A549 (cell line): ENCODE measurements around the gene PAGR1. TPM values are rescaled to one million over a fixed set of nuclear protein-coding genes. Genes with fewer than 3 reads are reported as not detected.

Experiments
- ATAC-seq, 2 experiments: fragments of 200-7000 bp in 1 of 2; fragments of >200 bp in 1 of 2; cut with Nextera tagmentation in 1 of 2; cut with Tn5 transposase in 1 of 2; 3 replicates each; pipeline versions ENCODE4 v1.8.0 to v1.9.1; 2018 to 2020; ENCODE audit warnings: mild to moderate bottlenecking in 1 of 2, moderate library complexity in 1 of 2
- CTCF ChIA-PET: fragments of 300-600 bp; sonication (Branson Sonifier 250); formaldehyde crosslinking; extraction: SDS; loops from one replicate; lab custom pipeline; 2021; ENCODE audit warnings: antibody characterized with exemption, inconsistent platforms; lab: Yijun Ruan, JAX
- POLR2A ChIA-PET: fragments of 350-600 bp; formaldehyde crosslinking; extraction: SDS; loops from one replicate; lab custom pipeline; 2021; ENCODE audit warnings: antibody characterized with exemption, inconsistent platforms; lab: Yijun Ruan, JAX
- DNase-seq, 2 experiments: peaks; one replicate each; pipeline versions ENCODE4 v3.0.0 to v3.0.0-alpha.2; 2011 to 2016; ENCODE audit warnings: low read depth in 1 of 2, low spot score in 1 of 2
- FAIRE-seq: peaks from 2 replicates; lab custom pipeline; 2011; peaks lifted over from hg19 to GRCh38; lab: Jason Lieb, UNC
- H3K27ac ChIP-seq, 2 experiments: fragments of >200 bp; sonication (Bioruptor Twin); formaldehyde crosslinking; 3 replicates each; pipeline ENCODE4 v1.5.1; 2016 to 2017
- H3K4me1 ChIP-seq: fragments of >200 bp; sonication (Bioruptor Twin); formaldehyde crosslinking; 3 replicates; pipeline ENCODE4 v1.6.1; 2016
- H3K4me2 ChIP-seq: fragments of >200 bp; sonication (Bioruptor Twin); formaldehyde crosslinking; 3 replicates; pipeline ENCODE4 v1.6.1; 2016
- H3K4me3 ChIP-seq: fragments of >200 bp; sonication (Bioruptor Twin); formaldehyde crosslinking; 3 replicates; pipeline ENCODE4 v1.5.1; 2016
- H3K9me3 ChIP-seq: fragments of >200 bp; sonication (Bioruptor Twin); formaldehyde crosslinking; 3 replicates; pipeline ENCODE4 v1.6.1; 2016
- BHLHE40 ChIP-seq: IDR thresholded peaks from 2 replicates; pipeline ENCODE4 v1.6.1; 2012; ENCODE audit warnings: low read depth, low read length, inconsistent platforms
- CBX2 ChIP-seq: fragments of 200-600 bp; sonication (generic); IDR thresholded peaks from 2 replicates; pipeline ENCODE4 v1.6.1; 2016; ENCODE audit warnings: low read depth, mild to moderate bottlenecking, borderline replicate concordance
- CBX8 ChIP-seq: fragments of 200-600 bp; sonication (generic); IDR thresholded peaks from 2 replicates; pipeline ENCODE4 v1.6.1; 2016
- CHD2 ChIP-seq: fragments of 150-350 bp; IDR thresholded peaks from 2 replicates; pipeline ENCODE4 v1.6.1; 2014; ENCODE audit warnings: low read length; ENCODE audit not compliant: partially characterized antibody
- CTCF ChIP-seq: fragments of >200 bp; sonication (Bioruptor Twin); formaldehyde crosslinking; IDR thresholded peaks from 3 replicates; pipeline ENCODE4 v1.5.1; 2016
- EHMT2 ChIP-seq: fragments of 200-600 bp; sonication (generic); IDR thresholded peaks from 2 replicates; pipeline ENCODE4 v1.6.1; 2016; ENCODE audit warnings: antibody characterized with exemption, low read depth, mild to moderate bottlenecking, moderate library complexity
- FOSB ChIP-seq: fragments of 250-450 bp; sonication (Bioruptor Pico); IDR thresholded peaks from 2 replicates; pipeline ENCODE4 v1.5.0; 2020; ENCODE audit warnings: mild to moderate bottlenecking, moderate library complexity
- JUN ChIP-seq, 2 experiments: fragments of >200 bp; sonication (Bioruptor Twin); formaldehyde crosslinking; IDR thresholded peaks; 2 replicates in 1 of 2; 3 replicates in 1 of 2; pipeline ENCODE4 v1.6.1; 2016 to 2017
- KDM5A ChIP-seq: fragments of 200-600 bp; sonication (generic); IDR thresholded peaks from 2 replicates; pipeline ENCODE4 v1.6.1; 2016; ENCODE audit warnings: antibody characterized with exemption, mild to moderate bottlenecking
- MAZ ChIP-seq: fragments of 150-350 bp; IDR thresholded peaks from 2 replicates; pipeline ENCODE4 v1.6.1; 2014; ENCODE audit warnings: antibody characterized with exemption, low read depth, low read length, borderline replicate concordance
- MYC ChIP-seq: IDR thresholded peaks from 2 replicates; pipeline ENCODE4 v1.6.1; 2012; ENCODE audit warnings: mild to moderate bottlenecking, inconsistent platforms, low read length, improper control_type of control experiment, borderline replicate concordance
- PHF8 ChIP-seq: fragments of 200-600 bp; sonication (generic); IDR thresholded peaks from 2 replicates; pipeline ENCODE4 v1.6.1; 2016; ENCODE audit warnings: low read depth, mild to moderate bottlenecking, antibody characterized with exemption, moderate library complexity, borderline replicate concordance
- POLR2A ChIP-seq: IDR thresholded peaks from 2 replicates; pipeline ENCODE4 v1.6.1; 2012; ENCODE audit warnings: mild to moderate bottlenecking, low read length
- POLR2AphosphoS2 ChIP-seq: conservative IDR thresholded peaks from 2 replicates; pipeline ENCODE4 v1.6.1; 2012; ENCODE audit warnings: low read length, improper control_type of control experiment, inconsistent platforms
- RARB ChIP-seq: fragments of 250-450 bp; sonication (Bioruptor Pico); IDR thresholded peaks from 2 replicates; pipeline ENCODE4 v1.8.0; 2021; ENCODE audit warnings: mild to moderate bottlenecking, moderate library complexity
- RCOR1 ChIP-seq: fragments of 150-350 bp; IDR thresholded peaks from 2 replicates; pipeline ENCODE4 v1.6.1; 2014; ENCODE audit warnings: antibody characterized with exemption, low read length, low read depth
- REST ChIP-seq: fragments of 200-600 bp; sonication (generic); IDR thresholded peaks from 2 replicates; pipeline ENCODE4 v1.6.1; 2016; ENCODE audit warnings: antibody characterized with exemption, mild to moderate bottlenecking, moderate library complexity
- RNF2 ChIP-seq: fragments of 200-600 bp; sonication (generic); IDR thresholded peaks from 2 replicates; pipeline ENCODE4 v1.6.1; 2016; ENCODE audit warnings: low read depth, mild to moderate bottlenecking, antibody characterized with exemption, moderate library complexity, borderline replicate concordance
- SMC3 ChIP-seq: fragments of >200 bp; sonication (Bioruptor Twin); formaldehyde crosslinking; IDR thresholded peaks from 3 replicates; pipeline ENCODE4 v1.6.1; 2018; ENCODE audit warnings: inconsistent platforms
- USF2 ChIP-seq: fragments of 450-650 bp; IDR thresholded peaks from 2 replicates; pipeline ENCODE4 v1.6.1; 2014; ENCODE audit warnings: antibody characterized with exemption
- ZFP36 ChIP-seq: fragments of 450-650 bp; IDR thresholded peaks from 2 replicates; pipeline ENCODE4 v1.6.1; 2014; ENCODE audit warnings: borderline replicate concordance; ENCODE audit not compliant: partially characterized antibody
- ZNF302 ChIP-seq: fragments of 250-450 bp; sonication (Bioruptor Pico); IDR thresholded peaks from 2 replicates; pipeline ENCODE4 v1.9.0; 2021; ENCODE audit warnings: inconsistent platforms, mild to moderate bottlenecking, moderate library complexity
- ZSCAN20 ChIP-seq: fragments of 250-450 bp; sonication (Bioruptor Pico); IDR thresholded peaks from 2 replicates; pipeline ENCODE4 v1.8.0; 2022; ENCODE audit warnings: mild to moderate bottlenecking, moderate library complexity
- WGBS: methylation state at CpG from one replicate; pipeline ENCODE4 v1.1.6; 2017; ENCODE audit errors: missing lambda C conversion rate; 5-methylcytosine and 5-hydroxymethylcytosine counted together
- polyA plus RNA-seq, 4 experiments: library from polyadenylated mRNA; depleted of rRNA in 3 of 4; stranded (reverse); fragments of >200 nt; fragmentation: RNase III in 1 of 4; extraction: RNeasy Plus Mini Kit Qiagen cat#74134 plus additional on column Dnase treatment in 1 of 4; gene quantifications; 2 replicates in 3 of 4; 3 replicates in 1 of 4; pipeline ENCODE4 v1.2.3, GENCODE V29; 2011 to 2017
- TF ChIP-seq, protein P1 (sequence below): fragments of 250-450 bp; sonication (Bioruptor Pico); IDR thresholded peaks from 2 replicates; pipeline ENCODE4 v1.5.0; 2021; ENCODE audit warnings: mild to moderate bottlenecking, moderate library complexity, borderline replicate concordance
- TF ChIP-seq, protein P2 (sequence below): fragments of >200 bp; sonication (Bioruptor Twin); formaldehyde crosslinking; IDR thresholded peaks from 3 replicates; pipeline ENCODE4 v1.6.1; 2016

The PAGR1 gene
- polyA plus RNA-seq, 2 of the 4 experiments (the other 2 are of a cell fraction), result 26.7 to 44.5 TPM

GRCh38 chr16:29812754-29813643, 3.0 kb upstream of the PAGR1 start:
- ChIA-PET CTCF (interaction anchor here (0.6 to 24.4 kb wide), 6 partner anchors 14 to 219 kb away, joined by 3 to 568 read pairs (median 4); partner anchors contain the start of gene KIF22), POLR2A (no interaction called here)
- DNase-seq (no peak), ATAC-seq (no peak), FAIRE-seq (no peak)
- Histone ChIP-seq H3K4me3 (no peak overlapping the region), H3K4me1 (peaks cover 55% of the 10 kb centered on the region), H3K4me2 (peak overlapping the region; percentile 94), H3K27ac (peak overlapping the region in 1 of 2 experiments; percentile 88; a peak in 2 of 6 replicates), H3K9me3 (no peaks in the 10 kb centered on the region)
- 84% methylated on average over 7 of the region's 9 CpGs for WGBS
- TF ChIP-seq, protein P1, sequence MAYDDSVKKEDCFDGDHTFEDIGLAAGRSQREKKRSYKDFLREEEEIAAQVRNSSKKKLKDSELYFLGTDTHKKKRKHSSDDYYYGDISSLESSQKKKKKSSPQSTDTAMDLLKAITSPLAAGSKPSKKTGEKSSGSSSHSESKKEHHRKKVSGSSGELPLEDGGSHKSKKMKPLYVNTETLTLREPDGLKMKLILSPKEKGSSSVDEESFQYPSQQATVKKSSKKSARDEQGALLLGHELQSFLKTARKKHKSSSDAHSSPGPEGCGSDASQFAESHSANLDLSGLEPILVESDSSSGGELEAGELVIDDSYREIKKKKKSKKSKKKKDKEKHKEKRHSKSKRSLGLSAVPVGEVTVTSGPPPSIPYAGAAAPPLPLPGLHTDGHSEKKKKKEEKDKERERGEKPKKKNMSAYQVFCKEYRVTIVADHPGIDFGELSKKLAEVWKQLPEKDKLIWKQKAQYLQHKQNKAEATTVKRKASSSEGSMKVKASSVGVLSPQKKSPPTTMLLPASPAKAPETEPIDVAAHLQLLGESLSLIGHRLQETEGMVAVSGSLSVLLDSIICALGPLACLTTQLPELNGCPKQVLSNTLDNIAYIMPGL (CRISPR knock-in tag), result no peak
- no peak for TF ChIP-seq BHLHE40
- no peak for TF ChIP-seq ZNF302
- TF ChIP-seq RCOR1, result no peak
- no peak for TF ChIP-seq MYC
- TF ChIP-seq CBX2, result no peak
- TF ChIP-seq USF2, result no peak
- TF ChIP-seq MAZ, result no peak
- no peak for TF ChIP-seq FOSB (CRISPR knock-in tag)
- no peak for TF ChIP-seq RARB (CRISPR knock-in tag)
- no peak for TF ChIP-seq ZSCAN20
- TF ChIP-seq CHD2, result no peak
- no peak for TF ChIP-seq POLR2AphosphoS2
- no peak for TF ChIP-seq CBX8
- no peak for TF ChIP-seq REST
- no peak for TF ChIP-seq SMC3

DNA sequence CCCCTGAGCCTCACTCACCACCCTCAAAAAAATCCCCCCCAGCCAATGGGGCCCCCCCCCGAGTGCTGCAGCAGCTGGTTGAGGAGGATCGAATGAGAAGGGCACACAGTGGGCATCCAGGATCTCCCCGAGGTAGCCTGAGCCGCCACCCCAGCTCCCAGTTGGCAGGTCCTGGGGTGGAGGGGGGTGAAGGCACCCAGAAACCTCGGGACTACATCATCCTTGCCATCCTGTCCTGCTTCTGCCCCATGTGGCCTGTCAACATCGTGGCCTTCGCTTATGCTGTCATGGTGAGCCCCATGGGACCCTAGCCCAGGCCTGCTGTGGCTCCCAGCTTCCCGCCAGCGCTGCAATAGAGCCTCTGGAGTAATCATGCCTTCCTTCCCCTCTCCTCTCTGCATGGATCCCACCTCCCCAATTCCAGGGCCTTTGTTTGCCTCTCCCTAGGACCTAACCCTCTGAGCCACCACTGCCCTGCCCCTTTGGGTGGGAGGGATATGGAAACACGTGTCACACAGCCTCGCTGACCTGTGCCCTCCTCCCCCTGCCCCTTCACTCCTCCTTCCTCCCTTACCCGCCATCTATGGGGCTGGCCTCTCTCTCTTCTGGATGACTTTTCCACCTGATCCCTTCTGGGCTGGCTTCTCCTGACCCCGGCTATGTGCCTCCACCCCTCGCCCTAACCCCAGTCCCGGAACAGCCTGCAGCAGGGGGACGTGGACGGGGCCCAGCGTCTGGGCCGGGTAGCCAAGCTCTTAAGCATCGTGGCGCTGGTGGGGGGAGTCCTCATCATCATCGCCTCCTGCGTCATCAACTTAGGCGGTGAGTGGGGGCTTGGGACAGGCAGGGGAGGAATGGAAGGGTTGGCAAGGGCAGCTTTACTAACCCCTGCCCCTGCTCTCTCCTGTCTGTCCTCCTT, 2.0 kb upstream of the PAGR1 start:
- H3K4me1 ChIP-seq, result peaks cover 49% of the 10 kb centered on the region
- ChIA-PET CTCF (interaction anchor here (0.6 to 24.4 kb wide), 5 partner anchors 13 to 208 kb away, joined by 3 to 568 read pairs (median 3); partner anchors contain the start of gene KIF22), POLR2A (no interaction called here)
- DNase-seq (no peak), FAIRE-seq (no peak), ATAC-seq (no peak)
- no peak overlapping the region for H3K27ac ChIP-seq
- 87% methylated on average over 24 of the region's 24 CpGs for WGBS
- H3K9me3 ChIP-seq, result no peaks in the 10 kb centered on the region
- no peak overlapping the region for H3K4me3 ChIP-seq
- H3K4me2 ChIP-seq, result no peak overlapping the region
- TF ChIP-seq POLR2A, result no peak
- TF ChIP-seq PHF8, result no peak
- TF ChIP-seq JUN (IDR thresholded peaks at IDR 0.05), result no peak
- TF ChIP-seq, protein P2, sequence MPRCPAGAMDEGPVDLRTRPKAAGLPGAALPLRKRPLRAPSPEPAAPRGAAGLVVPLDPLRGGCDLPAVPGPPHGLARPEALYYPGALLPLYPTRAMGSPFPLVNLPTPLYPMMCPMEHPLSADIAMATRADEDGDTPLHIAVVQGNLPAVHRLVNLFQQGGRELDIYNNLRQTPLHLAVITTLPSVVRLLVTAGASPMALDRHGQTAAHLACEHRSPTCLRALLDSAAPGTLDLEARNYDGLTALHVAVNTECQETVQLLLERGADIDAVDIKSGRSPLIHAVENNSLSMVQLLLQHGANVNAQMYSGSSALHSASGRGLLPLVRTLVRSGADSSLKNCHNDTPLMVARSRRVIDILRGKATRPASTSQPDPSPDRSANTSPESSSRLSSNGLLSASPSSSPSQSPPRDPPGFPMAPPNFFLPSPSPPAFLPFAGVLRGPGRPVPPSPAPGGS, result no peak
- TF ChIP-seq CTCF, result no peak
- no peak for TF ChIP-seq ZFP36
- TF ChIP-seq KDM5A, result no peak
- no peak for TF ChIP-seq SMC3
- TF ChIP-seq RNF2, result no peak
- no peak for TF ChIP-seq EHMT2
